Erythroblast (primary cell): ENCODE data around the gene ZNF492.
"Not testable (repeated sequence)": the region's sequence is repeated elsewhere in the genome, so short reads cannot be mapped to it uniquely, and the experiment has no call there.

Source experiments
- DNase-seq, 2 experiments: peaks; one replicate each; lab custom pipeline; 2025; lab: John Stamatoyannopoulos, UW
- GATA1 ChIP-seq: IDR thresholded peaks from 2 replicates; pipeline ENCODE4 v1.6.1; 2011; ENCODE audit warnings: low read depth, mild to moderate bottlenecking, control low read depth, low read length, moderate library complexity
- POLR2A ChIP-seq: IDR thresholded peaks from 2 replicates; pipeline ENCODE4 v1.6.1; 2011; ENCODE audit warnings: mild to moderate bottlenecking, low read length

The ZNF492 gene

GRCh38 chr19:22622901-22623840 is 11.0 kb upstream of the ZNF492 start:
- DNase-seq: no peak
- TF ChIP-seq GATA1 (no peak), POLR2A (no peak)

- DNase-seq: no peak
- no peak for TF ChIP-seq GATA1
- no peak for TF ChIP-seq POLR2A
Observed at GRCh38 chr19:22623841-22624221, 10.3 kb upstream of the ZNF492 start.

- no peak for DNase-seq
- no peak for TF ChIP-seq GATA1
- no peak for TF ChIP-seq POLR2A
Observed at GRCh38 chr19:22625266-22626035, 8.7 kb upstream of the ZNF492 start.

- TF ChIP-seq GATA1 (no peak), POLR2A (no peak)
- no peak for DNase-seq
Observed at GRCh38 chr19:22627526-22627925, 6.6 kb upstream of the ZNF492 start.

GRCh38 chr19:22628401-22628800 is 5.7 kb upstream of the ZNF492 start:
- no peak for DNase-seq
- TF ChIP-seq GATA1: no peak
- no peak for TF ChIP-seq POLR2A

GRCh38 chr19:22634450-22634827 is 315 bp downstream of the ZNF492 start:
- no peak for TF ChIP-seq POLR2A
- TF ChIP-seq GATA1: no peak

GRCh38 chr19:22685493-22685892 is 51.4 kb downstream of the ZNF492 start:
- DNase-seq: not testable (repeated sequence)

More at GRCh38 chr19:22634450-22634827, 315 bp downstream of the ZNF492 start:
- DNase-seq: no peak

- not testable (repeated sequence) for DNase-seq
Observed at GRCh38 chr19:22702661-22703060, 68.5 kb downstream of the ZNF492 start.

- DNase-seq: not testable (repeated sequence)
Observed at GRCh38 chr19:22703096-22703495, 69.0 kb downstream of the ZNF492 start.

- no peak for DNase-seq
- TF ChIP-seq POLR2A: no peak
Observed at GRCh38 chr19:22708983-22709382, 74.9 kb downstream of the ZNF492 start.
